HG03025 (cell line): ENCODE data around the gene CDADC1.
"Not testable (repeated sequence)": the region's sequence is repeated elsewhere in the genome, so short reads cannot be mapped to it uniquely, and the experiment has no call there.

Experiments
- ATAC-seq: cut with Tn5 transposase; IDR thresholded peaks from one replicate; pipeline ENCODE4 v1.9.1; 2021; ENCODE audit warnings: mild to moderate bottlenecking, moderate library complexity; ENCODE audit not compliant: unreplicated experiment, low FRiP score

CDADC1 gene

DNA sequence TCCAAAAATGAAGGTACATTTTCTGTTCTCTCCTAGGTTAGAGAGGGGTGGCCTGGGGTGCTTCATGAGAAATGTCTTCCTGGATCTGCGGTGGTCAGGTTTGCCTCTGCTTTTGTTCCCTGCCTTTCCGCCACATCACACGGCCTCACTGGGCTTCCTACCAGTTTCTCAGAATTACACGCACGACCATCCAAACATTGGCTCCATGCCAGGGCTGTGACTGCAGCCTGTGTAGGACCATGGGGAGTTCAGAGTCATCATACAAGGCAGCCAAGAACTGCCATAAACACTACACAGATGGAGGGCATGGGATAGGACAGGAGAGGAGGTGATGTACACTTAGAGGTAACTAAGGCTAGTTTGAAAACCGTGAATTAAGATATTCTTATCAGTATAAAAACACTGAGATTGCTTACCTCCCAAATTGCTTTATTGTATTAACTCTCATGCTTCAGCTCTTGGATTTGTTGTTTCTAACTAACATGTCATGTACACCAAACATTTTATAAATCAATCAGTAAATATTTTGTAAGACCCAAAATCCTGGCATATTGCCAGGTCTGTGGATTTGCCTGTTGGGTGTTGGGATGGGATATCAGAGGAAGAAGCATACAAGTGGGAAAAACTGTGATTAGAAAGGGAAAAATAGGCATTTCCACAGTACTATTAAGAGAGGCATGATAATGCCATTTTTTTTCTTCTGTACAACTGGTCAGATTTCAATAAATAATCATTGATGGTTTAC lies 45.2 kb downstream of the CDADC1 start:
- no peak for ATAC-seq

DNA sequence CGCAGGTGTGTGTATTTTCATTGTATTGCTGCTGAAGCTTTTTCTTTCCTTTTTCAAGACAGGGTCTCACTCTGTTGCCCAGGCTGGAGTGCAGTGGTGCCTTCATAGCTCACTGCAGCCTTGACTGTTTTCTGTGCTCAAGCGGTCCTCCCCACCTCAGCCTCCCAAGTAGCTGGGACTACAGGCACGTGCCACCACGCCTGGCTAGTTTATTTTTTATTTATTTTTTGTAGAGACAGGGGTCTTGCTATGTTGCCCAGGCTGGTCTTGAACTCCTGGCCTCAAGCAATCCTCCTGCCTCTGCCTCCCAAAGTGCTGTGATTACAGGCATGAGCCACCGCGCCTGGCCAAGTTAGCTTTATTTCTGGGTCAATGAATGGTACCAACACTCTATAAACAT lies 47.0 kb downstream of the CDADC1 start:
- ATAC-seq, result not testable (repeated sequence)

DNA sequence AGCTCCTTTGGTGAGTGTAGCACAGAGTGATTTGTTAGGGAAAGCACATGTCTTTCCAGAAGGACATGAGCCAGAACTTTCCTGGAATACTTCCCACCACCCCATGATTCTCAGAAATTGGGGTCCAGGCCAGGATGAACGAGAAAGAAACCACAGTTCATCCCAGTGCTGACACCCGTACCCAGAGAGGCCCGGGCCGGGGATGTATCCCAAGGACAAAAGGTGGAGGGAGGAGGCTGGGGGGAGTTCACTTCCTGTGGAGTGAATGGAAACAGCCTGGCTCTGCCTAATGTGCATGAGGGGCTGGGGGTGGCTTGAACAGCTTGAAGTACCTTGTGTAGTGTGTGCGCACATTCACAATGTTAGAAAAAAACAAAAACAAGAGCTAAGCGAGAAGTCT lies 47.5 kb downstream of the CDADC1 start:
- no peak for ATAC-seq

DNA sequence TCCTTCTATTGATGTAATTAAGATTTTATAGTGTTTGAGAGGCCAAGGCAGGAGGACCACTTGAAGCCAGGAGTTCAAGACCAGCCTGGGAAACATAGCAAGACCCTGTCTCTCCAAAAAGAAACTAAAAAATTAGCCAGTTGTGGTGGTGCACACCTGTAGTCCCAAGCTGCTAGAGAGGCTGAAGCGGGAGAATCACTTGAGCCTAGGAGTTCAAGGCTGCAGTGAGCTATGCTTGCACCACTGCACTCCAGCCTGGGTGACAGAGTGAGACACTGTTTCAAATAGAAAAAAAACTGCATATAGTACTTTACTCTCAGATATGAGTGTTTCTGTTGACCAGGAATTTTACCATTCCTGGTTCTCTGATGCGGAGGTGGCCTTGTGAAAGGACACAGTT lies 48.9 kb downstream of the CDADC1 start:
- no peak for ATAC-seq

GRCh38 chr13:49297338-49297737 lies 49.6 kb downstream of the CDADC1 start:
- no peak for ATAC-seq

- ATAC-seq, result no peak
These were observed 50.7 kb downstream of the CDADC1 start for GRCh38 chr13:49298416-49298815.

DNA sequence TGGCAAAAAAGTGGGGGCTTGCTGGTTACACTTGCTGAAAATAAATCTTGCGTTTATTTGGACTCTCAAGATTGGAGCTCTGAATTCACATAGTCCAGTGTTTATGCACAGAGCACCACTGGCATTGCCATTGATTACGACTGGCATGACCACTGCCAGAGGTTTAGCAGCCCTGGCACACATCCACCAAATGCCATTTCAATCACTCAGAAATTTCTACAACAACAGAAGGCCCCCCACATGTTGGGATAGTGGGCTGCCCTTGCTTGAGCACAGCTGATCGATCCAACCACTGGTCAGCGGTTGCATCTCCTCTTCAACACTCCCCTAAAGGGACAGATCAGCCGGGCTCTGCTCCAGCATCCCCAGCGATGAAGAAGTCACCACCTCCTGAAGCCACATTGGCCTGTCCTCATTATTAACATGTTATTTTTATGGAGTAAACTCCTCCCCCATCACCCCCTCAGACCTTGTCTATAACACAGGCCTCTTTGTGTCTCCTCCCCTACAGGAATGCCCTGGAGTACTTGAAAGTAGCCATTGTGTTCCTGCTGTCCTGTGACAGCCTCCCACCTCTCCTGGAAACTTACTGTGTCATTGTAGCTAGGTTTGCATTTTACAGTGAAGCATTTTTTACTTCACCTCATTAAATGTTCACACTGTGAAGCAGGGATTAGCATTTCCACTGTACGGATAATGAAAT lies 51.3 kb downstream of the CDADC1 start:
- no peak for ATAC-seq

GRCh38 chr13:49300276-49300675 lies 52.6 kb downstream of the CDADC1 start:
- no peak for ATAC-seq

GRCh38 chr13:49300739-49301589 lies 53.2 kb downstream of the CDADC1 start:
- ATAC-seq, result peak; percentile 77

DNA sequence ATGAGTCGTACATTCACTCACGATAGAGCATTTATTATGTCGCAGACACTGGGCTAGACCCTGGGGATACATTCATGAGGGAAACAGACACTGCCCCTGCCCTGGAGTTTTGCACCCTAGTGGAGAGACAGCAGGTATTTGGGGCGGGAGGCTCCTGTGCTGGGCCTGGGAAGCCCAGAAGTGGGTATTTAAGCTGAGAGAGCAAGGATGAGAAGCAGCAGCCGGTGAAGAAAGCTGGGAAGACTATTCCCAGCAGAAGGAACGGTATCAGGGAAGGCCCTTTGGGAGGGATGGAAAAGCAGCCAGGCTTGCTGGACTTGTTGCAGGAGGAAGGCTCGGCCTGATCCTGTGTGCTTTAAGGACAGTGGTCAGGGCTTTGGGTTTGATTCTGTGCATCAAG lies 54.5 kb downstream of the CDADC1 start:
- ATAC-seq, result no peak

GRCh38 chr13:49302817-49303216 lies 55.1 kb downstream of the CDADC1 start:
- no peak for ATAC-seq

DNA sequence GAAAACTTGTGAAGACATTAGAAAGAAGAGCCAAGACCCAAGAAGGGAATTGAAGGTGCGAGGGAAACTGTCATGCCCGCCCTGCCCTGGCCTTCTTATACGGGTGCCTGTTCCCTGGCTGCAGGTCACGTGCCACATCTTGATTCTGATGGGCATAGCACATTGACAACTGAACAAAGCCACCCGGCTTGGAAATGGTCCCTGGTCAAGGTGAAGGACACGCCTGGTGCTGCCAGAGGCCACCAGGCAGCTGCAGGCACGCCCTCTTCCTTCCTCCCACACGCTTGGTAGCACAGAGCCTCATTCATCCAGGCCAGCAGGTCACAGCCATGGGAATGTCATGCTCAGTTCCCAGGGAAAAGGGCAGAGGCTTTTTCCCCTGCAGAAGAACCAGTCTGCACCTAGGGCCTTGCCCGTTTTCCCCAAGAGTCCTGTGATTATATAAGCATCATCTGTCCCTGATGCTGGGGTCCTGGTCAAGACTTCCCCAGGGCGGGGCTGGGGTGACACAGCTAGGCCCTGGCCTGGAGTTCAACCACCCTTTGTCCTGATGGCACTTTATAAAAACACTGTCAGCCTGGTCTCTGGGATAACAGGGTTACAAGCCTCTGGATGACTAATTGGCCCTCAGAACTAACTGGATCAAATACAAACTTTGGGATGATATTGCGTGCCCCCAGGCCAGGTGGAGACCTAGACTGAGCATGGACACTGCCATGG lies 56.0 kb downstream of the CDADC1 start:
- ATAC-seq, result no peak

DNA sequence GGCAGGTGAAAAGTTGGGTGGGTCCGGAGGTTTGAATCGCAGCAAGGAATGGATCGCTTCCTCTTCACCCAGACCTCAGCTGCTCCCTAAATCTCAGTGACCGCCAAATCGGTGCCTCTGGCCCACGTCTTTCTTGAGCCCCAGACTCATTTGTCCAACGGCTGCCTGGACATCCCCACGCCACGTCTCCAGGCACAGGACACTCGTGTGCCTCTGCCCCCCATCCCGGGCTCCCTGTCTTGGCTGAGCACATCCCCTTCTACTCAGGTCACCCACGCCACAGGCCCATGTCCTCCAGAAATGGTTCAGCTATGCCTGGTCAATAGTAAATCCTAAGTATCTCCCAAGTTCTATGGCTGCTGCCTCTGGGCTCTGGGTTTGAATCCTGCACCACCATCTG lies 56.6 kb downstream of the CDADC1 start:
- no peak for ATAC-seq

DNA sequence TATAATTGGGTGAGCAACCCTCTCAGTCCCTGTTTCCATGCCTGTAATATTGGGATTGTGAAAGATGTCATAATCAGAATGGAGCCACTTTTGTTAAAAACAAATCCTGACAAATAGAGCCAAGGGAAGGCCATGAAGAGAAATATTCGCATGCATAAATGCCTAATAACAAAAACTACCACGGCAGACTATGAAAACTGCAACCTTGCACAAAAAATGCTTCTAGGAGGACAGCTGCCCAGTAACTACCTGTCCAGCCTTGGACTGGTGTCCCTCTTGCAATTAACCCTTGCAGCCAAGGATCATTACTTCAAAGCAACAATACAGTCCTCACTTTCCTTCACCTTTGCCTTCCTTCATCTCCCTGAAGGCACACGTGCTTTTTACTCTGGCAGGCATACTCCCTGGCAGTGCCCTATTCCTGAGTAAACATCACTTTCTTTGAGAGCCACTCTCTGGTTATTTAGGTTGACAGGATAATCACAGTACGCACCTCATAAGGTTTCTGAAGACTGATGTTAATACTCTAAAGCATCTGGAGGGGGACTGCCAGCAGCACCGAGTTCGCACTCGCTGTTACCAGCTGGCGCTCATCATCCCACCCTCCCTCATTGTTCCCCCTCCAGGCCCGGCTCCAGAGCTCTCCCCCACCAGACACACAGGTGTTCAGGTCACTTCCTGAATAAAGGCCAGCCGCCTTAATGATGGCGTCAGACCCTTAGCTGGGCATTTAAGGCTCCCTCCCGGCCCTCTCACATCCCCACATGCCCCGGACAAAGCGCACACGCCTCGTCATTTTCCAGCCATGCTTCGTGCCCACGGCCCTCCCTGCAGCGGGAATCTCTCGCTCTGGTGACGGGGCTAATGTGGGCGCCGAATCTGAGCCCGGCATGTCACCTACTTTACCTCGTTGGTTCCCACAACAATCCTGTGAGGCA lies 57.3 kb downstream of the CDADC1 start:
- no peak for ATAC-seq

DNA sequence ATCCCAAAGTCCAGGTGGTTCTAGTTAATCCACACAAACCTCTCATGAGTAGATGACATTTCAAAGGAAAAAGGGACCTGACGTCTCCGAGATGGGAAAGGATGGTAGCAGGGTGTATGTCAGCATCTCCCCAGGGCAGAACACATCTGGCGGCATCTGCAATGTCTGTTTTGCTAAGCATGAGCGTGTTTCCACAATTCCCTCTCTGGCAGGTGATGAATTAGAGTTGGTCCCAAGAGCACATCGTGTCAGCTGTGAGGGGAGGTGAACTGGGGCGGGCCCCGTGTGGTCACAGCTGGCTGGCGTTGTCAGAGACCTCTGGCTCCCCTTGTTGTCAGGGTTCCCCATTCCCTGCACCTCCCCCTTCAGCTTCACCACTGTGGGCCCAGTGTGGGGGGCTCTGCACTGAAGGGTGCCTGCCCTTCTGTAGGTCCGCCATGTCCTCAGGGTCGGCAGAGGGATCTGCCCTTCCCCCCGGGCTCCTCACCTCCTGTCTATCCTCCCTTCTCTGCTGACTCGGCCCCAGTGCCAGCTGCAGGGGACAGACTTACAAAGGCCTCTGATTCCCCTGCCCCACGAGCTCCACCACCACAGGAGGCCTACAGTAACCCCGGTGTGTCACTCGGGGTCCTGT lies 58.2 kb downstream of the CDADC1 start:
- no peak for ATAC-seq

GRCh38 chr13:49307365-49307764 lies 59.6 kb downstream of the CDADC1 start:
- ATAC-seq, result no peak

DNA sequence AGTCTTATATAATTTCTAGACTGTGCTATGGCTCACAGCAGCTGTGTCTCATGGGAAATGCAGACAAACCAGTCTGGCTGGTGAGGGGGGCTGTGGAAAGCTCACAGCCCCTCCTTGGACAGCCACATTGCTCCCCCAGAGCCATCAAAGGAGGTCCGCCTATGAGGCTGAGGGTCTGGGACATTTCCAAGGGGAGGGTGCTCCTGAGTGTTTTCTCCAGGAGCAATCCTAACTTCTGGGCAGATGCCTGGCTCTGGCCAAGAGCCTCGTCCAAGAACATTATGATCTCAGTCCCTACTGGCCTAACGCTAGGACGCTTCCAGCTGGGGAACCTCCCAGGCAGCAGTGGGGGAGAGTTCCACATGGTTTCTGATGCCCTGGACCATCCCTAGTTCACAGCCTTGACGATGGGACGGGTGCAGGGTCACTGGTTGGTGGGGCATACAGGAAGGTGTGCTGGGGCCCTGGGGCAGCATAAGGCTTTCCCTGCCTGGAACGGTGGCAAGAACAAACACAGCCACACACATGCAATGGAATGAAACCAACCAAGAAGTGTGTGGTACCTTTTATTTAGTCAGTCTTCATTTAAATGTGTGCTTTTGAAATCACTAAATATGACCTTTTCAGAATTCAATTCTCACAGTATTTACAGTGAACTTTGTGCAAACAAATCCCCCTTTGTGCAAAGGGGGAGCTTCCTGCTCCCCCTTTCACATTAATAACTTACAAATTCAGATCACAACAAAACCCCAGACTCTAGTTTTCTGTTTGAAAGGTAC lies 60.6 kb downstream of the CDADC1 start:
- no peak for ATAC-seq

DNA sequence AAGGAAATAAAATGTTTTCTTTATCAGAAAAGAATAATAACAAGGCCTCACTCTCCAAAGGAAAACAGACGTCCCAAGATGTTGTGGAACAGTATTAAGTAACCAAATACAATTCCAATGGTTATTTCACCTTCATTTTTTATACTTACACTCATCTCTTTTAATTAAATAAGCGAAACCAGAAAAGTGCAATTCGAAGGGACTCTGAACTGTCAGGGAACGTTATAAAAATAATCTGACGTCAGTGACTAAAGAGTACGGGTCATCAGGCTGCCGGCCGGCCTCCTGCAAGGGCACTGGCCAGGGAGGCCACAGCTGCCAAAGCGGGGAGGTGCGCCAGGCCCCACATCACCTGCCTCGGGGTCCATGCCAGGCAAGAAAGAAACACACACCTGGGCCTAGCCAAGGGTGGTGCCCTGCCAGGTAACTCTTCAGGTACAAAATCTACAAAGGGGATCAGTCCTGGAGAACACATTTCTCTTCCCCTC lies 61.2 kb downstream of the CDADC1 start:
- no peak for ATAC-seq
